Natural killer cell (primary cell): ENCODE results near the gene BMP6. TPM values are rescaled to one million over a fixed set of nuclear protein-coding genes. Genes with fewer than 3 reads are reported as not detected.

ENCODE experiments used
- ATAC-seq, 3 donors: fragments of 150-1000 bp in 2 of 3; fragments of 200-7000 bp in 1 of 3; cut with Tn5 transposase; 1 replicate in 1 of 3; 2 replicates in 2 of 3; pipeline ENCODE4 v1.10.0; 2021; ENCODE audit warnings: mild to moderate bottlenecking in 2 of 3, moderate library complexity in 2 of 3
- DNase-seq, 2 donors: peaks; one replicate each; pipeline versions ENCODE4 v3.0.0 to v3.0.0-alpha.2; 2013 to 2021; ENCODE audit warnings: mixed read lengths in 1 of 2
- H3K27ac ChIP-seq: one replicate; pipeline ENCODE4 v1.5.1; 2013; ENCODE audit warnings: mild to moderate bottlenecking, low read length
- H3K27me3 ChIP-seq: one replicate; pipeline ENCODE4 v1.6.1; 2013; ENCODE audit warnings: low read length; ENCODE audit not compliant: control insufficient read depth, insufficient read depth
- H3K36me3 ChIP-seq: one replicate; pipeline ENCODE4 v1.6.1; 2013; ENCODE audit warnings: low read length; ENCODE audit not compliant: control insufficient read depth, insufficient read depth
- H3K4me1 ChIP-seq: one replicate; pipeline ENCODE4 v1.6.1; 2013; ENCODE audit warnings: low read length; ENCODE audit not compliant: control insufficient read depth, insufficient read depth
- H3K4me3 ChIP-seq: one replicate; pipeline ENCODE4 v1.5.1; 2013; ENCODE audit warnings: low read length
- H3K9me3 ChIP-seq: one replicate; pipeline ENCODE4 v1.6.1; 2013; ENCODE audit warnings: low read length; ENCODE audit not compliant: control insufficient read depth, insufficient read depth
- H3K27ac Mint-ChIP-seq, 2 donors: one replicate each; pipeline ENCODE4 v1.8.0; 2022; ENCODE audit warnings: mild to moderate bottlenecking in 2 of 2, mixed read lengths in 2 of 2, moderate library complexity in 1 of 2
- H3K27me3 Mint-ChIP-seq, 2 donors: one replicate each; pipeline ENCODE4 v1.8.0; 2022; ENCODE audit warnings: low read depth in 2 of 2, mixed read lengths in 2 of 2
- H3K36me3 Mint-ChIP-seq: one replicate; pipeline ENCODE4 v1.8.0; 2022; ENCODE audit warnings: mixed read lengths
- H3K4me1 Mint-ChIP-seq, 2 donors: one replicate each; pipeline ENCODE4 v1.8.0; 2022; ENCODE audit warnings: mixed read lengths in 2 of 2
- H3K4me3 Mint-ChIP-seq: one replicate; pipeline ENCODE4 v1.8.0; 2022; ENCODE audit warnings: mild to moderate bottlenecking, moderate library complexity, mixed read lengths
- H3K9me3 Mint-ChIP-seq, 2 donors: one replicate each; pipeline ENCODE4 v1.8.0; 2022; ENCODE audit warnings: mixed read lengths in 2 of 2
- CTCF ChIP-seq: fragments of 200-600 bp; IDR thresholded peaks from one replicate; pipeline ENCODE4 v1.8.0; 2022; ENCODE audit warnings: antibody characterized with exemption
- WGBS: methylation state at CpG from one replicate; pipeline ENCODE4 v1.1.7; 2013; ENCODE audit warnings: missing lambda C conversion rate; ENCODE audit not compliant: insufficient coverage; 5-methylcytosine and 5-hydroxymethylcytosine counted together
- intact Hi-C: fragments of 100-400 bp; cut with micrococcal nuclease; formaldehyde crosslinking; loops from one replicate; pipeline ENCODE4 v1.14.2; 2022
- total RNA-seq, 4 donors: library from RNA; stranded (reverse); fragments of 120-200 nt in 1 of 4; gene quantifications; one replicate each; pipeline versions ENCODE4 v1.2.3 to v1.2.4, GENCODE V29; 2013 to 2022

BMP6 gene
- total RNA-seq, 3 donors from 2014 or later (not counting 1 experiment from before 2014, with no cell fraction given), result 0.25 to 2.6 (median 0.73) TPM

GRCh38 chr6:7687145-7688111 lies 38.5 kb upstream of the BMP6 start:
- TF ChIP-seq CTCF, result no peak
- Histone ChIP-seq H3K36me3 (no peaks in the 10 kb centered on the region), H3K27me3 (no peaks in the 10 kb centered on the region), H3K9me3 (no peaks in the 10 kb centered on the region), H3K4me1 (no peaks in the 10 kb centered on the region), H3K27ac (no peak overlapping the region), H3K4me3 (no peak overlapping the region)
- DNase-seq (no peak), ATAC-seq (no peak)
- intact Hi-C loops, result no loop called here
- Mint-ChIP-seq H3K9me3 (no peaks in the 10 kb centered on the region), H3K27me3 (peaks cover 6 to 18% of the 10 kb centered on the region in 2 donors), H3K4me3 (no peak overlapping the region), H3K4me1 (no peaks in the 10 kb centered on the region), H3K27ac (no peak overlapping the region), H3K36me3 (no peaks in the 10 kb centered on the region)
- 76% methylated on average over 3 of the region's 8 CpGs for WGBS

GRCh38 chr6:7691021-7691420 lies 34.9 kb upstream of the BMP6 start:
- H3K9me3 ChIP-seq, result no peaks in the 10 kb centered on the region
- no peak overlapping the region for H3K4me3 Mint-ChIP-seq
- H3K4me3 ChIP-seq, result no peak overlapping the region
- no peaks in the 10 kb centered on the region for H3K9me3 Mint-ChIP-seq
- no peaks in the 10 kb centered on the region for H3K4me1 Mint-ChIP-seq
- H3K27ac Mint-ChIP-seq, result no peak overlapping the region
- no peaks in the 10 kb centered on the region for H3K36me3 Mint-ChIP-seq
- no peak for DNase-seq
- ATAC-seq, result no peak
- peaks cover 0 to 13% of the 10 kb centered on the region in 2 donors for H3K27me3 Mint-ChIP-seq
- intact Hi-C loops, result no loop called here
- no peaks in the 10 kb centered on the region for H3K27me3 ChIP-seq
- H3K27ac ChIP-seq, result no peak overlapping the region
- WGBS, result 86% methylated on average over 1 of the region's 2 CpGs
- no peak for TF ChIP-seq CTCF
- no peaks in the 10 kb centered on the region for H3K36me3 ChIP-seq
- no peaks in the 10 kb centered on the region for H3K4me1 ChIP-seq

GRCh38 chr6:7691675-7692452 lies 34.0 kb upstream of the BMP6 start:
- no peak overlapping the region for H3K27ac ChIP-seq
- Mint-ChIP-seq H3K4me1 (no peaks in the 10 kb centered on the region), H3K36me3 (no peaks in the 10 kb centered on the region), H3K27me3 (peaks cover 0 to 19% of the 10 kb centered on the region in 2 donors), H3K4me3 (no peak overlapping the region), H3K9me3 (no peaks in the 10 kb centered on the region), H3K27ac (no peak overlapping the region)
- H3K4me1 ChIP-seq, result no peaks in the 10 kb centered on the region
- no peaks in the 10 kb centered on the region for H3K9me3 ChIP-seq
- H3K27me3 ChIP-seq, result no peaks in the 10 kb centered on the region
- no peak for DNase-seq
- intact Hi-C loops, result no loop called here
- WGBS, result 84% methylated on average over 21 of the region's 21 CpGs
- H3K36me3 ChIP-seq, result no peaks in the 10 kb centered on the region
- H3K4me3 ChIP-seq, result no peak overlapping the region
- TF ChIP-seq CTCF, result no peak
- no peak for ATAC-seq
